AG09319 (cell line): Measurements from ENCODE around the gene KLF6.

Experiments
- DNase-seq: peaks from one replicate; pipeline ENCODE4 v3.0.0-alpha.2; 2010; ENCODE audit warnings: low read depth; ENCODE audit errors: extremely low read depth
- TF ChIP-seq, protein P1 (sequence below): IDR thresholded peaks from 2 replicates; pipeline ENCODE4 v1.5.1; 2011; ENCODE audit warnings: low read depth, mild to moderate bottlenecking, inconsistent platforms, low read length, moderate library complexity

KLF6 gene

DNA sequence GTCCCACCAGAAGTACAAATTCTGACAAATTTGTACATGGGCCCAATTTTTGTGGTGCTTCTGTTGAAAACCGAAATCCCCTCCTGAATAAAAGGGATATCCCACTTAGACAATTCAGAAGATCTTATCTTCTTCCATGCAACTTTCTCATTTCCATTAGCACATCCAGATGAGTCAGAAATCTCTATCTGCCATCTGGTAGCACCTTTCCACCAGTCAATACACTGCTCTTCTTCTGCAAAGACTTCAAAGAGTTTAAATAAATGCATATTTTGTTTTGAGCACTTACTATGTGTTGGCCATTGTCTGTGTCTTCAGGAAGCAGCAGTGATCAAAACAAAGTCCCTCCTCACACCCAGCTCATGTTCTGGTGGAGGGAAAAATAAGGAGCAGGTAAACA, 12.7 kb upstream of the KLF6 start:
- no peak for DNase-seq

GRCh38 chr10:3793553-3793952, 8.5 kb upstream of the KLF6 start:
- DNase-seq = no peak
- TF ChIP-seq, protein P1, sequence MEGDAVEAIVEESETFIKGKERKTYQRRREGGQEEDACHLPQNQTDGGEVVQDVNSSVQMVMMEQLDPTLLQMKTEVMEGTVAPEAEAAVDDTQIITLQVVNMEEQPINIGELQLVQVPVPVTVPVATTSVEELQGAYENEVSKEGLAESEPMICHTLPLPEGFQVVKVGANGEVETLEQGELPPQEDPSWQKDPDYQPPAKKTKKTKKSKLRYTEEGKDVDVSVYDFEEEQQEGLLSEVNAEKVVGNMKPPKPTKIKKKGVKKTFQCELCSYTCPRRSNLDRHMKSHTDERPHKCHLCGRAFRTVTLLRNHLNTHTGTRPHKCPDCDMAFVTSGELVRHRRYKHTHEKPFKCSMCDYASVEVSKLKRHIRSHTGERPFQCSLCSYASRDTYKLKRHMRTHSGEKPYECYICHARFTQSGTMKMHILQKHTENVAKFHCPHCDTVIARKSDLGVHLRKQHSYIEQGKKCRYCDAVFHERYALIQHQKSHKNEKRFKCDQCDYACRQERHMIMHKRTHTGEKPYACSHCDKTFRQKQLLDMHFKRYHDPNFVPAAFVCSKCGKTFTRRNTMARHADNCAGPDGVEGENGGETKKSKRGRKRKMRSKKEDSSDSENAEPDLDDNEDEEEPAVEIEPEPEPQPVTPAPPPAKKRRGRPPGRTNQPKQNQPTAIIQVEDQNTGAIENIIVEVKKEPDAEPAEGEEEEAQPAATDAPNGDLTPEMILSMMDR = no peak

More for the DNA sequence above, 12.7 kb upstream of the KLF6 start:
- TF ChIP-seq, protein P1 = no peak

- TF ChIP-seq, protein P1 = no peak
- no peak for DNase-seq
Measured at GRCh38 chr10:3792710-3793219, 7.8 kb upstream of the KLF6 start.

DNA sequence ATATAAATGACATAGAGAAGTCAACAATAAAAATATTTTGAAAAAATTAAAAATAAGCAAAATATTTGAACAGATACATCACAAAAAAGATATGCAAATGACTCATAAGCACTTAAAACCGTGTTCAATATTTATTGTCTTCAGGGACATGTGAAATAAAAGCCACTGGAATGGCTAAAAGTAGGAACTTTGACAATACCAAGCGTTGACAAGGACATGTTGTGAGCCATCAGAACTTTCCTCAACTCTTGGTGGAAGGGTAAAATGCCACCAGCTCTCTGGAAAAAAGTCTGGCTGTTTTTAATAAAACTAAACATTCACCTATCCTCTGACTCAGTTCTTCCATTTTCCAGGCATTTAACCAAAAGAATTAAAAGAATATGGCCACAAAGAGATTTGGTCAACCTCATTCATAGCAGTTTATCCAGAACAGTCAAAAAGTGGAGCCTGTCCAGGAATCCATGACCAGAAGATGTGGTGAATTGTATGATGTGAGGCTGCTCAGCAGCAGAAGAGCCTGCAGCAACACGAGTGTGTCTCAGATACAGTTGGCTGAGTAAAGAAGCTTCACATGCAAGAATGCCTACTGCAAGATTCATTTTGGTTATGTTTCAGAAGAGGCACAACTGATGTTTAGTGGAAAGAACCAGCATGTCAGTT, 7.1 kb upstream of the KLF6 start:
- DNase-seq = no peak
- TF ChIP-seq, protein P1 = no peak

GRCh38 chr10:3790858-3791257, 5.8 kb upstream of the KLF6 start:
- TF ChIP-seq, protein P1 = no peak
- DNase-seq = no peak

- no peak for DNase-seq
- TF ChIP-seq, protein P1 = no peak
Measured at GRCh38 chr10:3790272-3790671, 5.3 kb upstream of the KLF6 start.

GRCh38 chr10:3789621-3790020, 4.6 kb upstream of the KLF6 start:
- TF ChIP-seq, protein P1 = no peak
- no peak for DNase-seq
